Central memory CD8-positive, alpha-beta T cell (primary cell): ENCODE results near the gene STXBP6.
A peak's percentile ranks its signal among the peaks of the same experiment; 100 is the strongest.

Source experiments
- ATAC-seq: fragments of 150-1000 bp; cut with Tn5 transposase; replicated peaks from 2 replicates; pipeline ENCODE4 v1.10.0; 2022; ENCODE audit warnings: mild to moderate bottlenecking, moderate FRiP score, moderate number of reproducible peaks; ENCODE audit not compliant: poor library complexity, severe bottlenecking; ENCODE audit errors: extremely low read depth
- DNase-seq, 2 donors: peaks; one replicate each; pipeline ENCODE4 v3.0.0; 2021; ENCODE audit warnings: low spot score in 2 of 2
- H3K27ac Mint-ChIP-seq: one replicate; pipeline ENCODE4 v1.8.0; 2022; ENCODE audit warnings: low read depth, mild to moderate bottlenecking, moderate library complexity, mixed read lengths
- H3K27me3 Mint-ChIP-seq: one replicate; pipeline ENCODE4 v1.8.0; 2022; ENCODE audit warnings: mixed read lengths
- H3K36me3 Mint-ChIP-seq: one replicate; pipeline ENCODE4 v1.8.0; 2022; ENCODE audit warnings: mild to moderate bottlenecking, moderate library complexity, mixed read lengths; ENCODE audit not compliant: insufficient read depth
- H3K4me1 Mint-ChIP-seq: one replicate; pipeline ENCODE4 v1.8.0; 2022; ENCODE audit warnings: mixed read lengths
- H3K4me3 Mint-ChIP-seq: one replicate; pipeline ENCODE4 v1.8.0; 2022; ENCODE audit warnings: mild to moderate bottlenecking, moderate library complexity, mixed read lengths
- H3K9me3 Mint-ChIP-seq: one replicate; pipeline ENCODE4 v1.8.0; 2022; ENCODE audit warnings: mixed read lengths

The STXBP6 gene

GRCh38 chr14:25048170-25049016 lies 1.6 kb downstream of the STXBP6 start:
- Mint-ChIP-seq H3K36me3 (no peaks in the 10 kb centered on the region), H3K27ac (no peak overlapping the region), H3K27me3 (peaks cover 83% of the 10 kb centered on the region), H3K4me3 (peak overlapping the region; percentile 69), H3K9me3 (no peaks in the 10 kb centered on the region), H3K4me1 (peaks cover 7% of the 10 kb centered on the region)
- DNase-seq (no peak), ATAC-seq (no peak)

DNA sequence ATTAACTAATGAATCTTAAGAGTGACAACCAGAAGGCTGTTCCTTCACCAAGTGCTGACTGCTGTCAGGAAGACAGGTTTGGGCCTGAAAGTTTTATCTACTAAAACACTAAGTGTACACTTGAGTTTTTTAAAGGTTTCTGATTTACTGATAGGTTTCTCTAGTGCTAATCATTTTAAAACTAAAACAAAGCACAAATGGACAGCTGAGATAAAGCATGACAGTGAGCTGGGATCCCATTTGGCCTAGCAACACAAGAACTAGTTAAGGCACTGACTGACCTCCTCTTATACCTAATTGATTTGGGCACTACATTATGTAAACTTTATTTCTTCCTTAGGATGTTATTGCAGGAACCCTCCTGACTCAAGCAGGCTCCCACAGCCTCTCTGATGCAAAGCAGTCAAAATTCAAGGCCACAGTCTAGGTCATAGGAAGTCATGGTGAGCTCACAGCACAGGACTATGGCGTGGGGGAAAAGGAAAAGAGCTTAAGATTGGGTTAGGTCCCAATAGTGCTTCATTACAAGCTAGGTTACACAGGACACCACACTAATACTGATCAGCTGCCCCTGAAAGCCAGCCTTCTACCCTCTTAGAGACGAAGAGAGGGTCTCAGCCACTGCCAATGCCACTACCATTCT lies 3.5 kb downstream of the STXBP6 start:
- Mint-ChIP-seq H3K9me3 (no peaks in the 10 kb centered on the region), H3K27ac (no peak overlapping the region), H3K36me3 (no peaks in the 10 kb centered on the region), H3K4me1 (peaks cover 7% of the 10 kb centered on the region), H3K27me3 (peaks cover 64% of the 10 kb centered on the region), H3K4me3 (no peak overlapping the region)
- DNase-seq: no peak
- no peak for ATAC-seq

DNA sequence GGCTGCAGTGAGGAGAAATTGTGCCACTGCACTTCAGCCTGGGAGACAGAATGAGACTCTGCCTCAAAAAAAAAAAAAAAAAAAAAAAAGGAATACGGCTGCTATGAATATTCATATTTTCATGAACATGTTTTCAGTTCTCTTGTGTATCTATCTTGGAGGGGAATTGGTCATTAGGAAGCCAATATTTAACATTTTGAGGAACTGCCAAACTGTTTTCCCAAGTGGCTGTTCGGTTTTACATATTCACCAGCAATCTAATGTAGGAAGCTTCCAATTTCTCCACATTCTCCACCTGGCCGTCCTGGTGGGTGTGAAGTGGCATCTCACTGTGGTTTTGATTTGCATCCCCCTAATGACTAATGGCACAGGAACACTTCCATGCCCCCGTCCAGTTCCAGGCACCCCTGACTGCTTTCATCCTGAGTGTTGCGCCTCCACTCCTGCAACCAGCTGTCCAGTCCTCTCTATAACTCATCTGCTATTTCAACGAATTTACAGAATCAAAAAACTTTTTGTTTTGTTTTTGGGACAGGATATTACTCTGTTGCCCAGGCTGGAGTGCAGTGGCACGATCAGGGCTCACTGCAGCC lies 5.7 kb downstream of the STXBP6 start:
- Mint-ChIP-seq H3K4me1 (peaks cover 7% of the 10 kb centered on the region), H3K9me3 (no peaks in the 10 kb centered on the region), H3K27me3 (peaks cover 47% of the 10 kb centered on the region), H3K4me3 (no peak overlapping the region), H3K27ac (no peak overlapping the region), H3K36me3 (no peaks in the 10 kb centered on the region)
- DNase-seq: no peak
- ATAC-seq: no peak

- Mint-ChIP-seq H3K4me1 (no peaks in the 10 kb centered on the region), H3K9me3 (no peaks in the 10 kb centered on the region), H3K4me3 (no peak overlapping the region), H3K36me3 (no peaks in the 10 kb centered on the region), H3K27me3 (peaks cover 31% of the 10 kb centered on the region), H3K27ac (no peak overlapping the region)
- ATAC-seq: no peak
- DNase-seq: no peak
Measured at GRCh38 chr14:25042362-25043299, 7.3 kb downstream of the STXBP6 start.

DNA sequence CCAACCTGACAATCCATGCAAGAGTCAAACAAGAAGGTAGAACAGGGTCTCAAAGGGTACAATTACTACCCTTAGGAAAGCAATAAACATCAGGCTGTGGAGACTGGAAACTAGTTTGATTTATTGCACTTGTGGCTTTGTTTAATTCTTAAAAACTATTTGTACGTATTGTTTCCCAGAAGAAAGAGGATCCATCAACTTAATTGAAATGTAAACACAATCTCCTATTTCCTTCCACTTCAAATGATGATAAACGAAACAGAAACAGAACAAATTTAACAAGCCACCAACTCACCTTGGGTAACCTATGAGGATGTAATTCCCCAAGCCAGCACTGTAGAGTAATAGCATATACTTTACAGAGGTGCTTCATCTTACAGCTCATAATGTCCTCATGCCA lies 8.0 kb downstream of the STXBP6 start:
- Mint-ChIP-seq H3K36me3 (no peaks in the 10 kb centered on the region), H3K4me1 (no peaks in the 10 kb centered on the region), H3K4me3 (no peak overlapping the region), H3K27ac (no peak overlapping the region), H3K9me3 (no peaks in the 10 kb centered on the region), H3K27me3 (peaks cover 27% of the 10 kb centered on the region)
- no peak for DNase-seq
- no peak for ATAC-seq

- Mint-ChIP-seq H3K36me3 (no peaks in the 10 kb centered on the region), H3K9me3 (no peaks in the 10 kb centered on the region), H3K4me1 (no peaks in the 10 kb centered on the region), H3K27ac (no peak overlapping the region), H3K27me3 (peaks cover 24% of the 10 kb centered on the region), H3K4me3 (no peak overlapping the region)
- no peak for ATAC-seq
- no peak for DNase-seq
Measured at GRCh38 chr14:25041484-25041883, 8.5 kb downstream of the STXBP6 start.

GRCh38 chr14:25039933-25040332 lies 10.0 kb downstream of the STXBP6 start:
- H3K4me1 Mint-ChIP-seq: no peaks in the 10 kb centered on the region
- H3K27me3 Mint-ChIP-seq: peaks cover 14% of the 10 kb centered on the region
- H3K4me3 Mint-ChIP-seq: no peak overlapping the region
- no peak overlapping the region for H3K27ac Mint-ChIP-seq
- DNase-seq (no peak), ATAC-seq (no peak)
- no peaks in the 10 kb centered on the region for H3K9me3 Mint-ChIP-seq
- no peaks in the 10 kb centered on the region for H3K36me3 Mint-ChIP-seq

GRCh38 chr14:25038044-25038668 lies 11.8 kb downstream of the STXBP6 start:
- Mint-ChIP-seq H3K4me3 (no peak overlapping the region), H3K9me3 (no peaks in the 10 kb centered on the region), H3K27me3 (no peaks in the 10 kb centered on the region), H3K4me1 (no peaks in the 10 kb centered on the region), H3K27ac (no peak overlapping the region), H3K36me3 (no peaks in the 10 kb centered on the region)
- DNase-seq (no peak), ATAC-seq (no peak)

GRCh38 chr14:25037032-25037431 lies 12.9 kb downstream of the STXBP6 start:
- DNase-seq (no peak), ATAC-seq (no peak)
- no peaks in the 10 kb centered on the region for H3K4me1 Mint-ChIP-seq
- H3K4me3 Mint-ChIP-seq: no peak overlapping the region
- H3K27ac Mint-ChIP-seq: no peak overlapping the region
- H3K36me3 Mint-ChIP-seq: no peaks in the 10 kb centered on the region
- H3K9me3 Mint-ChIP-seq: no peaks in the 10 kb centered on the region
- no peaks in the 10 kb centered on the region for H3K27me3 Mint-ChIP-seq

GRCh38 chr14:25034803-25035681 lies 14.9 kb downstream of the STXBP6 start:
- no peak for ATAC-seq
- Mint-ChIP-seq H3K27ac (no peak overlapping the region), H3K27me3 (no peaks in the 10 kb centered on the region), H3K4me3 (no peak overlapping the region), H3K36me3 (no peaks in the 10 kb centered on the region), H3K9me3 (no peaks in the 10 kb centered on the region), H3K4me1 (no peaks in the 10 kb centered on the region)
- DNase-seq: no peak

DNA sequence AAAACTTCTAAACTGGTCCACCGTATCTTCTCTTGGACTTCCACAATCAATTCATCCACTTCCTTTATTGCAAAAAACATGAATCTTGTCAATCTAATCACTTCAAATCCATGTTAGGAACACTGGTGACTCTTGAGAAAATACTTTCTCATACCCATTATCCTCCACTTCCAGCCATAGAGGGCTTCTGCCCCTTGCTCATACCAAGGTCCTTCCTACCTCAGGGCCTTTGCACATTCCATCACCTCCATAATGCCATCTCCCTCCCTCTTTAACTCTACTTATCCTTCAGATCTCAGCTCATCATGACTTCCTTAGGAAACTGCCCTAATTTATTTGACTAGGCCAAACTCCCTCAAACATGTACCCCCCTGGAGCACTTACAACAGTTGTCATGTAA lies 16.6 kb downstream of the STXBP6 start:
- DNase-seq: no peak
- Mint-ChIP-seq H3K27me3 (no peaks in the 10 kb centered on the region), H3K9me3 (no peaks in the 10 kb centered on the region), H3K4me3 (no peak overlapping the region), H3K27ac (no peak overlapping the region), H3K36me3 (no peaks in the 10 kb centered on the region), H3K4me1 (no peaks in the 10 kb centered on the region)
- ATAC-seq: no peak
